Common myeloid progenitor, CD34-positive (primary cell): Measurements from ENCODE around the gene KCNIP4.

ENCODE experiments used
- CTCF ChIA-PET: fragments of 350-600 bp; sonication (Branson Sonifier 250); formaldehyde crosslinking; loops from one replicate; lab custom pipeline; 2021; ENCODE audit warnings: antibody characterized with exemption; lab: Charles Lee
- POLR2A ChIA-PET: fragments of 350-600 bp; sonication (Branson Sonifier 250); formaldehyde crosslinking; loops from one replicate; lab custom pipeline; 2021; ENCODE audit warnings: antibody characterized with exemption; lab: Charles Lee
- DNase-seq, 3 donors: peaks; one replicate each; pipeline versions ENCODE4 v3.0.0 to v3.0.0-alpha.2; 2013
- H3K27ac ChIP-seq, 2 experiments: 1 replicate in 1 of 2; 2 replicates in 1 of 2; pipeline ENCODE4 v1.7.0; 2013; ENCODE audit warnings: inconsistent platforms in 2 of 2, low read length in 2 of 2, mild to moderate bottlenecking in 2 of 2, low read depth in 1 of 2, moderate library complexity in 1 of 2; ENCODE audit not compliant: severe bottlenecking in 2 of 2, insufficient read depth in 1 of 2, poor library complexity in 1 of 2
- H3K27me3 ChIP-seq, 5 experiments: replicated peaks in 2 of 5; 1 replicate in 3 of 5; 2 replicates in 2 of 5; pipeline versions ENCODE4 v1.6.1 to v1.7.0; 2013; ENCODE audit warnings: low read length in 4 of 5, mild to moderate bottlenecking in 2 of 5, moderate library complexity in 2 of 5, inconsistent platforms in 1 of 5; ENCODE audit not compliant: insufficient read depth in 5 of 5, control insufficient read depth in 4 of 5
- H3K36me3 ChIP-seq, 4 experiments: 1 replicate in 2 of 4; 2 replicates in 2 of 4; pipeline versions ENCODE4 v1.6.1 to v1.7.0; 2013; ENCODE audit warnings: low read length in 3 of 4, control low read depth in 1 of 4, mild to moderate bottlenecking in 1 of 4; ENCODE audit not compliant: control insufficient read depth in 4 of 4, insufficient read depth in 4 of 4
- H3K4me1 ChIP-seq, 4 experiments: 1 replicate in 3 of 4; 2 replicates in 1 of 4; pipeline versions ENCODE4 v1.6.1 to v1.7.1; 2013; ENCODE audit warnings: low read length in 3 of 4, mild to moderate bottlenecking in 3 of 4, control low read depth in 1 of 4, inconsistent platforms in 1 of 4, moderate library complexity in 1 of 4; ENCODE audit not compliant: control insufficient read depth in 4 of 4, insufficient read depth in 4 of 4; ENCODE audit errors: control extremely low read depth in 1 of 4
- H3K4me3 ChIP-seq, 7 experiments: 1 replicate in 4 of 7; 2 replicates in 3 of 7; pipeline versions ENCODE4 v1.5.1 to v1.7.0; 2013; ENCODE audit warnings: mild to moderate bottlenecking in 7 of 7, low read length in 6 of 7, moderate library complexity in 6 of 7, inconsistent platforms in 2 of 7, low read depth in 2 of 7, control low read depth in 1 of 7; ENCODE audit not compliant: insufficient read depth in 4 of 7, control insufficient read depth in 1 of 7; ENCODE audit errors: extremely low read depth in 1 of 7
- H3K9me3 ChIP-seq, 5 experiments: 1 replicate in 4 of 5; 2 replicates in 1 of 5; pipeline versions ENCODE4 v1.6.1 to v1.7.1; 2013; ENCODE audit warnings: low read length in 4 of 5, mild to moderate bottlenecking in 2 of 5, inconsistent platforms in 1 of 5, low read depth in 1 of 5, moderate library complexity in 1 of 5; ENCODE audit not compliant: control insufficient read depth in 4 of 5, insufficient read depth in 2 of 5; ENCODE audit errors: control extremely low read depth in 1 of 5
- WGBS: methylation state at CpG from one replicate; pipeline ENCODE4 v1.1.5; 2013; ENCODE audit not compliant: insufficient coverage; 5-methylcytosine and 5-hydroxymethylcytosine counted together

The KCNIP4 gene

GRCh38 chr4:21248331-21248730 is 700.2 kb downstream of the KCNIP4 start:
- 92% methylated on average over 3 of the region's 4 CpGs for WGBS
- Histone ChIP-seq H3K9me3 (no peaks in the 10 kb centered on the region), H3K36me3 (no peaks in the 10 kb centered on the region), H3K27me3 (no peaks in the 10 kb centered on the region), H3K4me3 (no peak overlapping the region), H3K27ac (no peak overlapping the region), H3K4me1 (no peaks in the 10 kb centered on the region)
- DNase-seq = no peak
- CTCF ChIA-PET = no interaction called here
- POLR2A ChIA-PET = no interaction called here

- POLR2A ChIA-PET = no interaction called here
- WGBS = 100% methylated on average over 1 of the region's 2 CpGs
- no peaks in the 10 kb centered on the region for H3K27me3 ChIP-seq
Measured at GRCh38 chr4:21242163-21242562, 706.4 kb downstream of the KCNIP4 start.

GRCh38 chr4:21226637-21227538 is 721.7 kb downstream of the KCNIP4 start:
- Histone ChIP-seq H3K4me1 (no peaks in the 10 kb centered on the region), H3K36me3 (no peaks in the 10 kb centered on the region), H3K4me3 (no peak overlapping the region), H3K27me3 (no peaks in the 10 kb centered on the region), H3K27ac (no peak overlapping the region), H3K9me3 (no peaks in the 10 kb centered on the region)
- WGBS = 100% methylated on average over 2 of the region's 2 CpGs
- no peak for DNase-seq
- ChIA-PET CTCF (no interaction called here), POLR2A (no interaction called here)

More at GRCh38 chr4:21242163-21242562, 706.4 kb downstream of the KCNIP4 start:
- CTCF ChIA-PET = no interaction called here
- no peaks in the 10 kb centered on the region for H3K36me3 ChIP-seq
- H3K4me1 ChIP-seq = no peaks in the 10 kb centered on the region
- no peak for DNase-seq
- no peak overlapping the region for H3K27ac ChIP-seq
- no peak overlapping the region for H3K4me3 ChIP-seq
- H3K9me3 ChIP-seq = peaks cover 0 to 1% (median 0%) of the 10 kb centered on the region in 5 experiments

GRCh38 chr4:21211846-21212245 is 736.7 kb downstream of the KCNIP4 start:
- Histone ChIP-seq H3K4me3 (no peak overlapping the region), H3K27me3 (no peaks in the 10 kb centered on the region), H3K27ac (no peak overlapping the region), H3K4me1 (no peaks in the 10 kb centered on the region), H3K36me3 (no peaks in the 10 kb centered on the region), H3K9me3 (peaks cover 0 to 2% (median 0%) of the 10 kb centered on the region in 5 experiments)
- DNase-seq = no peak
- ChIA-PET POLR2A (no interaction called here), CTCF (no interaction called here)

- Histone ChIP-seq H3K27ac (no peak overlapping the region), H3K4me1 (no peaks in the 10 kb centered on the region), H3K36me3 (no peaks in the 10 kb centered on the region), H3K27me3 (no peaks in the 10 kb centered on the region), H3K9me3 (no peaks in the 10 kb centered on the region), H3K4me3 (no peak overlapping the region)
- ChIA-PET POLR2A (no interaction called here), CTCF (no interaction called here)
- DNase-seq = no peak
- 0% methylated on average over 1 of the region's 2 CpGs for WGBS
Measured at GRCh38 chr4:21209860-21210259, 738.7 kb downstream of the KCNIP4 start.

GRCh38 chr4:21205821-21206531 is 742.6 kb downstream of the KCNIP4 start:
- ChIA-PET CTCF (no interaction called here), POLR2A (no interaction called here)
- no peak overlapping the region for H3K27ac ChIP-seq
- no peaks in the 10 kb centered on the region for H3K36me3 ChIP-seq
- DNase-seq = no peak
- no peak overlapping the region for H3K4me3 ChIP-seq
- WGBS = 81% methylated on average over 3 of the region's 6 CpGs
- no peaks in the 10 kb centered on the region for H3K4me1 ChIP-seq
- H3K9me3 ChIP-seq = no peaks in the 10 kb centered on the region
- H3K27me3 ChIP-seq = no peaks in the 10 kb centered on the region

- no peak overlapping the region for H3K4me3 ChIP-seq
- POLR2A ChIA-PET = no interaction called here
- 100% methylated on average over 1 of the region's 1 CpG for WGBS
Measured at GRCh38 chr4:21203416-21203815, 745.2 kb downstream of the KCNIP4 start.

More at GRCh38 chr4:21203416-21203815, 745.2 kb downstream of the KCNIP4 start:
- Histone ChIP-seq H3K4me1 (no peaks in the 10 kb centered on the region), H3K36me3 (no peaks in the 10 kb centered on the region), H3K27me3 (no peaks in the 10 kb centered on the region), H3K27ac (no peak overlapping the region), H3K9me3 (no peaks in the 10 kb centered on the region)
- DNase-seq = no peak
- CTCF ChIA-PET = no interaction called here
